Left renal cortex interstitium (tissue), 4 donors: ENCODE measurements around the gene ITIH3. TPM values are rescaled to one million over a fixed set of nuclear protein-coding genes. Genes with fewer than 3 reads are reported as not detected.

ENCODE experiments used
- DNase-seq, 4 donors: peaks; one replicate each; pipeline ENCODE4 v3.0.0-alpha.2; 2013; ENCODE audit warnings: low read depth in 4 of 4, low spot score in 2 of 4, missing footprints in 1 of 4
- polyA plus RNA-seq, 4 donors: library from polyadenylated mRNA; unstranded; fragments of 120-200 nt; gene quantifications; one replicate each; pipeline ENCODE4 v1.2.1, GENCODE V29; 2013; ENCODE audit not compliant: insufficient read length in 4 of 4

ITIH3 gene
- polyA plus RNA-seq, 4 donors, result 7.7 to 10.1 (median 8.0) TPM

- DNase-seq, result no peak
Measured at GRCh38 chr3:52841211-52841980, 46.8 kb downstream of the ITIH3 start.

GRCh38 chr3:52841981-52842340 is 47.4 kb downstream of the ITIH3 start:
- DNase-seq, result no peak

- no peak for DNase-seq
Measured at GRCh38 chr3:52842424-52842823, 47.8 kb downstream of the ITIH3 start.

GRCh38 chr3:52843108-52843865 is 48.7 kb downstream of the ITIH3 start:
- no peak for DNase-seq

GRCh38 chr3:52843881-52844280 is 49.3 kb downstream of the ITIH3 start:
- DNase-seq, result no peak

GRCh38 chr3:52844290-52844975 is 49.8 kb downstream of the ITIH3 start:
- DNase-seq, result no peak

- DNase-seq, result no peak
Measured at GRCh38 chr3:52845157-52845556, 50.6 kb downstream of the ITIH3 start.

- DNase-seq, result no peak
Measured at GRCh38 chr3:52845691-52846431, 51.3 kb downstream of the ITIH3 start.

GRCh38 chr3:52846432-52846965 is 51.9 kb downstream of the ITIH3 start:
- DNase-seq, result no peak

GRCh38 chr3:52847241-52847640 is 52.6 kb downstream of the ITIH3 start:
- DNase-seq, result no peak

GRCh38 chr3:52847726-52848125 is 53.1 kb downstream of the ITIH3 start:
- DNase-seq, result no peak

GRCh38 chr3:52848617-52849016 is 54.0 kb downstream of the ITIH3 start:
- DNase-seq, result no peak

GRCh38 chr3:52849656-52850055 is 55.1 kb downstream of the ITIH3 start:
- DNase-seq, result no peak

GRCh38 chr3:52851348-52851747 is 56.8 kb downstream of the ITIH3 start:
- no peak for DNase-seq

GRCh38 chr3:52852419-52852818 is 57.8 kb downstream of the ITIH3 start:
- DNase-seq, result no peak

- no peak for DNase-seq
Measured at GRCh38 chr3:52854013-52854412, 59.4 kb downstream of the ITIH3 start.

GRCh38 chr3:52856666-52857065 is 62.1 kb downstream of the ITIH3 start:
- DNase-seq, result no peak

- DNase-seq, result no peak
Measured at GRCh38 chr3:52857133-52857532, 62.5 kb downstream of the ITIH3 start.

- no peak for DNase-seq
Measured at GRCh38 chr3:52857864-52858263, 63.3 kb downstream of the ITIH3 start.
